ENCODE results near the gene CCL17. TPM values are rescaled to one million over a fixed set of nuclear protein-coding genes. Genes with fewer than 3 reads are reported as not detected.
A peak's percentile ranks its signal among the peaks of the same experiment; 100 is the strongest.

The CCL17 gene
- total RNA-seq, 1 donor from 2014 or later, result not detected

DNA sequence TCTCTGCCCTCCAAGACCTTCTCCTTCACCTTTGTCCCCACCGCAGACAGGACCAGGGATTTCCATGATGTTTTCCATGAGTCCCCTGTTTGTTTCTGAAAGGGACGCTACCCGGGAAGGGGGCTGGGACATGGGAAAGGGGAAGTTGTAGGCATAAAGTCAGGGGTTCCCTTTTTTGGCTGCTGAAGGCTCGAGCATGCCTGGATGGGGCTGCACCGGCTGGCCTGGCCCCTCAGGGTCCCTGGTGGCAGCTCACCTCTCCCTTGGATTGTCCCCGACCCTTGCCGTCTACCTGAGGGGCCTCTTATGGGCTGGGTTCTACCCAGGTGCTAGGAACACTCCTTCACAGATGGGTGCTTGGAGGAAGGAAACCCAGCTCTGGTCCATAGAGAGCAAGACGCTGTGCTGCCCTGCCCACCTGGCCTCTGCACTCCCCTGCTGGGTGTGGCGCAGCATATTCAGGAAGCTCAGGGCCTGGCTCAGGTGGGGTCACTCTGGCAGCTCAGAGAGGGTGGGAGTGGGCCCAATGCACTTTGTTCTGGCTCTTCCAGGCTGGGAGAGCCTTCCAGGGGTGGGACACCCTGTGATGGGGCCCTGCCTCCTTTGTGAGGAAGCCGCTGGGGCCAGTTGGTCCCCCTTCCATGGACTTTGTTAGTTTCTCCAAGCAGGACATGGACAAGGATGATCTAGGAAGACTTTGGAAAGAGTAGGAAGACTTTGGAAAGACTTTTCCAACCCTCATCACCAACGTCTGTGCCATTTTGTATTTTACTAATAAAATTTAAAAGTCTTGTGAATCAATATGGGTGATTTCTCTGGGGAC is 20.1 kb upstream of the CCL17 start:
- TF ChIP-seq, protein P1, sequence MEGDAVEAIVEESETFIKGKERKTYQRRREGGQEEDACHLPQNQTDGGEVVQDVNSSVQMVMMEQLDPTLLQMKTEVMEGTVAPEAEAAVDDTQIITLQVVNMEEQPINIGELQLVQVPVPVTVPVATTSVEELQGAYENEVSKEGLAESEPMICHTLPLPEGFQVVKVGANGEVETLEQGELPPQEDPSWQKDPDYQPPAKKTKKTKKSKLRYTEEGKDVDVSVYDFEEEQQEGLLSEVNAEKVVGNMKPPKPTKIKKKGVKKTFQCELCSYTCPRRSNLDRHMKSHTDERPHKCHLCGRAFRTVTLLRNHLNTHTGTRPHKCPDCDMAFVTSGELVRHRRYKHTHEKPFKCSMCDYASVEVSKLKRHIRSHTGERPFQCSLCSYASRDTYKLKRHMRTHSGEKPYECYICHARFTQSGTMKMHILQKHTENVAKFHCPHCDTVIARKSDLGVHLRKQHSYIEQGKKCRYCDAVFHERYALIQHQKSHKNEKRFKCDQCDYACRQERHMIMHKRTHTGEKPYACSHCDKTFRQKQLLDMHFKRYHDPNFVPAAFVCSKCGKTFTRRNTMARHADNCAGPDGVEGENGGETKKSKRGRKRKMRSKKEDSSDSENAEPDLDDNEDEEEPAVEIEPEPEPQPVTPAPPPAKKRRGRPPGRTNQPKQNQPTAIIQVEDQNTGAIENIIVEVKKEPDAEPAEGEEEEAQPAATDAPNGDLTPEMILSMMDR (IDR thresholded peaks at IDR 0.05; ENCODE audit: borderline replicate concordance), result no peak
- Histone ChIP-seq H3K4me1 (peaks cover 81% of the 10 kb centered on the region), H3K9me3 (replicated peaks) (no peaks in the 10 kb centered on the region), H3K36me3 (peaks cover 7% of the 10 kb centered on the region), H3K27ac (replicated peaks) (peak overlapping the region; percentile 71), H3K4me3 (no peak overlapping the region), H3K27me3 (ENCODE audit: low read depth) (no peaks in the 10 kb centered on the region)
- no peak for DNase-seq
- intact Hi-C loops (cut with micrococcal nuclease), result no loop called here

DNA sequence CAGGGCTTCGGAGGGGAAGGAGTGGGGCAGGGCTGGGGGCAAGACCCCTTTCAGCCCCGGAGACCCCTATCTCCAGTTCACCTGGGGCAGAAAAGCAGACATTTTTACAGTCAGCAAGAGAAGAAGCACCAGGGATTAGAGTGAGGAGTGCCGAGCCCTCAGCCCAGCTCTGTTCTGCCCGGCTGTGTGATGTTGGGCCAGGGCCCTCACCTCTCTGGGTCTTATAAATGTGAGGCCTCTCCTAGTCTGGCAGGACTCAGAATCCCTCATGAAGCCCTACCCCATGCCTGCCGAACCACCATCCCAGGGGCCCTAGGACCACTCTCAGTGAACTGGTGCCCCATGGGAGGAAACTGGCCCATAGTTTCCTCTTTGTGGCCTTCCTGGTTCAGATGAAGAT is 19.5 kb upstream of the CCL17 start:
- Histone ChIP-seq H3K36me3 (peaks cover 7% of the 10 kb centered on the region), H3K4me3 (no peak overlapping the region), H3K27me3 (ENCODE audit: low read depth) (no peaks in the 10 kb centered on the region), H3K9me3 (replicated peaks) (no peaks in the 10 kb centered on the region), H3K4me1 (peaks cover 75% of the 10 kb centered on the region), H3K27ac (replicated peaks) (peak overlapping the region; percentile 71)
- intact Hi-C loops (cut with micrococcal nuclease), result no loop called here
- DNase-seq, result no peak
- TF ChIP-seq, protein P1 (IDR thresholded peaks at IDR 0.05; ENCODE audit: borderline replicate concordance), result no peak

DNA sequence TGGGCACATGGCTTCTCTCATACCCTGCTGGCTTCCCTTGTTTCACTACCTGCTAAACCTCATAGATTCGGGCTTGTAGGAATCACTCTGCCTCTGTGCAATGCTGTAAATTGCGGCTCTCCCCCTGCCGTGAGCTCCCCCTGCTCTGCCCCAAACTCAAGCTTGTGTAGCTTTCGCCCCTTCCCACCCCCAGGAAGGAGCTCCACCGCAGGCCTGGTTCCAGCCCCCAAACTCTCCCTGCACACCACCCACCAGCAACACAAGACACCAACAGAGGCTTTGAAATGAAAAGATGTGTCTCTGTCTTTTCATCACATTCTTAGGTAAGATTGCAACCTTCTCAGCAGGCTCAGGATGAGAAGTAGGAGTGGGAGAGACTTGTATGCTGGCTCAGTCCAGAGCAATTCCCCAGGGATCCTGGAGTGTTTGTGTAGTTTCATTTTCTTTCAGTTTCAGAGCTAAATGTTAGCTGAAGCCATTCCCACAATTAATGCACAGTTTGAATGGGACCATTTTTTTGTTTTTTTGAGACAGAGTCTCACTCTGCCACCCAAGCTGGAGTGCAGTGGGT is 18.1 kb upstream of the CCL17 start:
- H3K4me3 ChIP-seq, result no peak overlapping the region
- no peaks in the 10 kb centered on the region for H3K9me3 ChIP-seq (replicated peaks)
- intact Hi-C loops (cut with micrococcal nuclease), result no loop called here
- peaks cover 74% of the 10 kb centered on the region for H3K4me1 ChIP-seq
- no peak for DNase-seq
- H3K36me3 ChIP-seq, result peaks cover 7% of the 10 kb centered on the region
- no peaks in the 10 kb centered on the region for H3K27me3 ChIP-seq (ENCODE audit: low read depth)
- TF ChIP-seq, protein P1 (IDR thresholded peaks at IDR 0.05; ENCODE audit: borderline replicate concordance), result no peak
- peak overlapping the region; percentile 55 for H3K27ac ChIP-seq (replicated peaks)

DNA sequence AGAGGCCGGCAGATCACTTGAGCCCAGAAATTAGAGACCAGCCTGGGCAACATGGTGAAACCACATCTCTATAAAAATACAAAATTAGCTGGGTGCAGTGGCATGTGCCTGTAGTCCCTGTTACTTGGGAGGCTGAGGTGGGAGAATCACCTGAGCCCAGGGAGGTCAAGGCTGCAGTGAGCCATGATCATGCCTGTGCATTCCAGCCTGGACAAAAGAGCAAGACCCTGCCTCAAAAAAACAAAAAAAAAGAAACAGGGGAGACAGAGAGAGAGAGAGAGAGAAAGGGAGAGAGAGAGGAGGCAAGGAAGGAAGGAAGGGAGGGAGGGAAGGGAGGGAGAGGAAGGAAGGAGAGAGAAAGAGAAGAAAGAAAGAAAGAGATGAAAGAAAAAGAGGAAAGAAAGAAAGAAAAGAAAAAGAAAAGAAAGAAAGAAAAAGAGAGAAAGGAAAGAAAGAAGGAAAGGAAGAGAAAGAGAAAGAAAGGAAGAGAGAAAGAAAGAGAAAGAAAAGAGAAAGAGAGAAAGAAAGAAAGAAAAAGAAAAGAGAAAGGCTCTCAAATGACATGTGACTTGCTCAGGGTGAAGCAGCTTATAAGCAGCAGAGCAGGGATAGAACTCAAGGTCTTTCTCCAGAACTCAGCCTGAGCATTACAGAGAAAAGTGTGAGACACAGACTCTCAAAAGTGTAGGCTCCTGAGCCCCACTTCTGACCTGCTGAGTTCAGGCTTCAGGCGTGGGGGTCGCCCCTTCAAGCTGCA is 16.8 kb upstream of the CCL17 start:
- intact Hi-C loops (cut with micrococcal nuclease), result no loop called here
- Histone ChIP-seq H3K27me3 (ENCODE audit: low read depth) (no peaks in the 10 kb centered on the region), H3K4me3 (no peak overlapping the region), H3K9me3 (replicated peaks) (no peaks in the 10 kb centered on the region), H3K4me1 (peaks cover 67% of the 10 kb centered on the region), H3K36me3 (no peaks in the 10 kb centered on the region), H3K27ac (replicated peaks) (no peak overlapping the region)
- no peak for DNase-seq
- TF ChIP-seq, protein P1 (IDR thresholded peaks at IDR 0.05; ENCODE audit: borderline replicate concordance), result no peak

DNA sequence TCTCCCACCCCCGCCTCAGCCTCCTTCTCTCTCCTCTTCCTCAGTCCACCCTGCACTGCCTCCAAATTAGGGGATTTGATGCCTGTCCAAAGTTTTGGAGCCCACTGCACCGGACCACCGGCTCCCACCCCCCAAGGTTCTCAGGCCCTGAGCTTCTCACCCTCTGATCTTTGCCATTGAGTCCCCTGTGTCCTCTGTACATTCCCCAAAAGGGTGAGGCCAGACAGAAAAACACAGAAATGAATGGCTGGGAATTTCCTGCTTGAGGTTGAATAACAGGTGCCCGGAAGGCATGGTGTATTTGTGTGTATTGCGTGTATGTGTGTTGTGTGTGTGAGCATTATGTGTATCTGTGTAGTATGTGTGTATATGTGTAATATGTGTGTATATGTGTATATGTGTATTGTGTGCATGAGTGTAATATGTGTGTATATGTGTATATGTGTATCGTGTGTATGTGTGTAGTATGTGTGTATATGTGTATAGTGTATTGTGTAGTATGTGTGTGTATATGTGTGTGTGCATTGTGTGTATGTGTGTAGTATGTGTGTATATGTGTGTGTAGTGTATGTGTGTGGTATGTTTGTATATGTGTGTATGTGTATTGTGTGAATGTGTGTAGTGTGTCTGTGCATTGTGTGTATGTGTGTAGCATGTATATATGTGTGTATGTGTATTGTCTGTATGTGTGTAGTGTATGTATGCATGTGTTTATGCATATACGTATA is 16.0 kb upstream of the CCL17 start:
- Histone ChIP-seq H3K36me3 (no peaks in the 10 kb centered on the region), H3K27ac (replicated peaks) (no peak overlapping the region), H3K9me3 (replicated peaks) (no peaks in the 10 kb centered on the region), H3K27me3 (ENCODE audit: low read depth) (no peaks in the 10 kb centered on the region), H3K4me1 (peaks cover 61% of the 10 kb centered on the region), H3K4me3 (no peak overlapping the region)
- intact Hi-C loops (cut with micrococcal nuclease), result no loop called here
- DNase-seq, result no peak
- TF ChIP-seq, protein P1 (IDR thresholded peaks at IDR 0.05; ENCODE audit: borderline replicate concordance), result no peak

Data from left ventricle myocardium inferior (tissue), 1 donor.